Measurements from ENCODE around the gene ARPP21.
"Not testable (repeated sequence)": the region's sequence is repeated elsewhere in the genome, so short reads cannot be mapped to it uniquely, and the experiment has no call there.

ARPP21 gene

DNA sequence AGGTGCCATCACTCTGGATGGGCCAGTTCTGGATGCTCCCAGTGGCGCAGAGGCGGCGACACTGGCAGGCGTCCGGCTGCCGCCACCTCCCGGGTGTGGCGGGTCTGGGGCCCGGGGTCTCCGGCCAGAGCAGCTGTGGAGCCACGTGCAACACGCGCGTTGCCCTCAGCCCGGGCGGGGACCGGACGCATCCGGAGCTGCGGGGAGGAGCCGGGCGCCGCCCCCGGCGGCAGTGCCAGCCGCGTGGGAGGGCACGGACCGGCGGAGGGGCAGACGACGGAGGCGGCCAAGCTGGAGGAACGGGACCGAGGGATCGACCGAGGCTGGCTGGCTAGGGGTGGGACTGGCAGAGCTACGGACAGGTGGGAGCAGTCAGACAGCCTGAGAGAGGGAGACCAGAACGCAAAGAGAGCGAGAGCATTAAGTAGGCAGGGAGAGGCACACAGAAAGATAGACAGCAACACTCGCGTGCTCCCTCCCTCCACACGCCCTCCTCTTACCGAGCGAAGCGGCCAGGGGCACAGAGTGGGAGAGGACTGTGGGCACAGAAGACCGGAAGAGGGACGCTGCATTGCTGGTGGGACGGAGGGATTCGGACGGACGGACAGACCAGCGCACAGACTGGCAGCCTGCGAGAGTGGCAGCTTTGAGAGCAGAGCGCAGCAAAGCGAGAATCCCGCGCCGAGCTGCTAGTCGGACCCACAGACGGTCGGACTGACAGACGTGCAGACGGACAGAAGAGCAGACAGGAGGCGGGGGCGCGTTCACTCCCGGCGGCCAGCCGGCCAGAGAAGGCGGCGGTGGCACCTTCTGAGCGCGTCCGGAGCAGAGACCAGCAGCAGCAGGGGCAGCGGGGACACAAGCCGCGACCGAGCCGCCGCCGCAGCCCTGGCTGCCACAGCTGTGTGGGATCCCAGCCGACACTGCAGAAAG lies at the start of gene ARPP21:
Gene ARPP21 (plus strand): TSS at position 272 of the 933 bp plus-strand sequence. CDS start 42,227 bp downstream, outside the sequence.
- DNase-seq (ENCODE audit: low read depth in 2 of 2): no peak

DNA sequence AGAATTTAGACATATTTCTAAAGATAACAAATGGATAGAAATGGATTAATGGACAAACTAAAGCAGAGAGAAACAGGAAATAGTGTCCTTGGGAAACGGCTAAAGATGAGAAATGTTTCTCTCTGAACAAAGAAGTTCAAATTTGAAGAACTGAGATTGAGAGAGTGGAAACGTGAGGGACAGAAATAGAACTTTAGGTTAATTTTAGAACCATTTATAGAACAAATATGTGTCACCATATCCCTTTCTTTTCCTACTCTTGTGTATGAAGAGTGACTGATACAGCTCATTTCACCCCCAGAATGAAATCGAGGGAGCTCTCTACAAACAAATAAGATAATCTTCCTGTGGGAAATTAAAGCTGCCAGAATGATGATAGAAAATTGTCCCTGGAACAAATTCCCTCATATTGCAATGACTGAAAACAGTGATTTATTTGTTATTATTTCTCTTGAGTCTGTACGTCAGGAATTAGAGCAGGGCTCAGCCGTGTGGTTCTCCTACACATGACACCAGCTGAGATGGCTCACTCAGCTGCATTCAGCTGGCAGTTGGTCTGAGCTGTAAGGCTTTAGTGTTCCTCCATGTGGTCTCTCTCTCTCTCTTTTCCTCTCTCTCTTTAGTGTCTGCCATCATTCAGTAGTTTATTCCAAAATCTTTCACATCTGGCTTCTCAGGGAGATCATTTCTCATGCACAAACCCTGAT lies 46.6 kb upstream of the ARPP21 start:
- DNase-seq (ENCODE audit: low read depth in 2 of 2): no peak

DNA sequence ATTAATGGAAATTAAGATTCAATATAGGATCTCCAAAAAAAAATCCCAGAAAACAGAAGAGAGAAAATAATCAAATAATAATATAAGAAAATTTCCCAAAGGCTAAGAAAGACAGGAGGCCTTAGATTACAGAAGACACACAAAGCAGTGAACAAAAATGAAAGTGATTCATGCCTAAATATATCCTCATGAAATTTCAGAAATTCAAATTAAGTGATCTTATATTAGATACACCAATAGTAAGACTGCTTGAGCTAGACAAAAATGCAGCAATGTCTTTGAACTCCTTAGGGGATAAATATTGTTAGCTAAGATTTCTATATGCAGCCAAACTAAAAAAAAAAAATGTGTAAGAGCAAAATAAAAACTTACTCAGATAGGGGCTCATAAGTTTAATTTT lies 44.6 kb upstream of the ARPP21 start:
- no peak for DNase-seq (ENCODE audit: low read depth in 2 of 2)

- no peak for DNase-seq (ENCODE audit: low read depth in 2 of 2)
Observed at GRCh38 chr3:35596335-35596995, 42.9 kb upstream of the ARPP21 start.

DNA sequence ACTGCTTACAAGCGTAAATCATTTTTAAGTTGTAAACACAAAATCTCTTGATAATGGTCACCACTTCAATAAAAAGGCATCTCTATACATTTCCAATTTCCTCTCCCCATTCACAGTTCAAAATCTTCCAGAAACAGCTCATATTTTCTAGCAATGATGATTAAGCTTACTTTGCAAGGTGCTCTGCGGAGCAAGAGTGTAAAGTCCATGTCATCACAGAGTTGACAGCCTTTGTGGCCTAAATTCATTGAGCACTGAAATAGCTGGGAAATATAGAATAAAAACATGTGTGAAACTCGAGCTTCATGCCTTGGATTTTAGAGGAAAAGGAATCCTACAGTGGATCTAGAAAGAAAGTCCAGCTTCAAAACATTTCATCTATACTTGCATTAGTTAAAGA lies 41.8 kb upstream of the ARPP21 start:
- DNase-seq (ENCODE audit: low read depth in 2 of 2): no peak

- DNase-seq (ENCODE audit: low read depth in 2 of 2): no peak
Observed at GRCh38 chr3:35598804-35599203, 40.5 kb upstream of the ARPP21 start.

DNA sequence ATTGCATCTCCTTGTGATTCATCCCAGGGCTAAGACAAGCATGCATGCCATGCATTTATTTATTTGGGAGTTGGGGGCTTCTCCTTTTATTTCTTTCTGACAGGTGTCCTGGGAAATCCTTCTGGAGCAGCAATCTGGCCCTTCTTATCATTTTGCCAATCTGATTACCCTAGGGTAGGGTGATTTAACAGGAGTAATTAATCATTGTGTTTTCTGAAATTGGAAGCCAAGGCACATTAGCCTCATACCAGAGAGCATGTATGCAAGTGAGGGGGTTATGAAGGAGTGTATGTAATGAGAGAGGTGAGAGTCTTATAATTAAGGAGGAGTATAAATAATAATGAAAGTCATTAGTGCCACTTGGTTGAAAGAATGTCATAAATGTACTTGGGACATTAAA lies 37.4 kb upstream of the ARPP21 start:
- no peak for DNase-seq (ENCODE audit: low read depth in 2 of 2)

DNA sequence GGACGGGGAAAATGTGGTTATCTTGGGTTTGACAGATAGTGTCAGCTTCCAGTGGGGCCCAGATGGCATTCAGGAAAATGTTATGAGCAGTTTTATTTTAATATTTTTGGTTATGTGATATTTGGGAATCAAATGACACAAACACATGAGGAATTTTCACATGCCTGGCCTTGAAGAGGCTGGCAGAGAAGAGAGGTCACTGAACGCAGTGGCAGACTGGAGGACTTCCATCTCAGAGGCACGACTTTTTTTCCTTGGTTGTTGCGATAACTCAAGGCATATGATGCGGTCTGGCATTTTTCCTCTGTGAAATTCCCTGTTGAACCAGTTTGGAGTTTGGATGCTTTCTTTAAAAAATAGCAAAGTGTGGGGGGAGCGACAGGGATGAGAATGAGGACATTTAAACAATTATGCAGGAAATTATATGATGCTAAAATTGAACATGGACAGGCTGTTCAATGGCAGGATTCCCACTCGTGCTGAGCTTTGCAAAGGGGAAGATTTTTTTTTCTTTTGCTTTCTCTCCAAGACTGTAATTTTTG lies 36.9 kb upstream of the ARPP21 start:
- no peak for DNase-seq (ENCODE audit: low read depth in 2 of 2)

DNA sequence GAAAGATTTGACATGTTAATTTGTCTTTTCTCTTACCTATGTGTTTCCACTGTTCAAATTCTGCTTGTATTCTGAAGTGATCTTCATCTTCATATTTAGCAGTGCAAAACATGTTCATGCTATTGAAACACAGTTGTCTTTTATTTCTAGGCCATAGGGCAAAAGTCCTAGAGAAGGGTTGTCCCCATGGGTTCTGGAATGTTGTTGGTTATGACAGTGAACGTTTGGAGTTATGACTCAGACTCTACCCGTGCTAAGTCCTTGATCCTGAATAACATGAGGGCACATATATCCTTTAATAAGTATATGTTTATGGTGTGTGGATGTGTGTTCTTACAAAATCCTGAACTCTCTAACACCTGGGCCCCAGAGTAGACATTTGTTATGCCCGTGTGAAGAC lies 23.0 kb upstream of the ARPP21 start:
- no peak for DNase-seq (ENCODE audit: low read depth in 2 of 2)

DNA sequence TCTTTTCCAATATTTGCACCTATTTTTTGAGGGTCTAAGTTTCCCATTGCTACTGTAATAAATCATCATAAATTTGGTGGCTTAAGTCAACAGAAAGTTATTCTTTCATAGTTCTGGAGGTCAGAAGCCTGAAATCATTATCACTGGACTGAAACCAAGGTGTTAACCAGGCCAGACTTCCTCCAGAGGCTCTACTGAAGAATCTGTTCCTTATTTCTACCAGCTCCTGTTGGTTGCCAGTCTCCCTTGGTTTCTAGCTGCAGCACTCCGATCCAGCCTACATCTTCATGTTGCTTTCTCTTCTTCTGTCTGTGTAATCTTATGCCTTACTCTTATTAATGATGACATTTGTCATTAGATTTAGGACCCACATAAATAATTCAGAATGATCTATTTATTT lies 22.0 kb upstream of the ARPP21 start:
- DNase-seq (ENCODE audit: low read depth in 2 of 2): no peak

DNA sequence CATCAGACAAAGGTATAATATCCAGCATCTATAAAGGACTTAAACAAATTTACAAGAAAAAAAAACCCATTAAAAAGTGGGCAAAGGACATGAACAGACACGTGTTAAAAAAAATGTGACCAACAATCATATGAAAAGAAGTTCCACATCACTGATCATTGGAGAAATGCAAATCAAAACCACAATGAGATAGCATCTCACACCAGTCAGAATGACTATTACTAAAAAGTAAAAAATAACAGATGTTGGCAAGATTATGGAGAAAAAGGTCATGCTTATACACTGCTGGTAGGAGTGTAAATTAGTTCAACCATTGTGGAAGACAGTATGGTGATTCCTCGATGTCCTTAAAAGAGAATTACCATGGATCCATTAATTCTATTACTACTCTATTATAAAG lies 19.1 kb upstream of the ARPP21 start:
- DNase-seq (ENCODE audit: low read depth in 2 of 2): not testable (repeated sequence)

DNA sequence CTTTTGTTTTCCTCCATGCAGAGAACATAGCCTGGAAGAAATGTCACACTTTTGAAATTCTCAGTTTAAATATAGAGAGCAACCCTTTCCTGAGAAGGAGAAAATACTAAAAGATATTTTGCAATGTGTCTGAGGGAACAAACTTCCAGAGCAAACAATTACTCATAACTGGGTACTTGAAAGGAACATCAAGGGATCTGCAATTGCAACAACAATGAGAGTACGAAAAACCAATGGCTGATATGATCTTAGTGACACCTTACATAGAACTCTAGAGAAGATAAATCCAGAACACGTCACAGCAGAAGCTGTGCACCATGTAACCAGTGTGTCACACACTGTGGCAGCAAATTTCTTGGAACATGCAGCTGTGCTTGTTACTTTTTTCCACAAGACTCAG lies 14.6 kb upstream of the ARPP21 start:
- no peak for DNase-seq (ENCODE audit: low read depth in 2 of 2)

GRCh38 chr3:35633332-35634124 lies 5.8 kb upstream of the ARPP21 start:
- no peak for DNase-seq (ENCODE audit: low read depth in 2 of 2)

DNA sequence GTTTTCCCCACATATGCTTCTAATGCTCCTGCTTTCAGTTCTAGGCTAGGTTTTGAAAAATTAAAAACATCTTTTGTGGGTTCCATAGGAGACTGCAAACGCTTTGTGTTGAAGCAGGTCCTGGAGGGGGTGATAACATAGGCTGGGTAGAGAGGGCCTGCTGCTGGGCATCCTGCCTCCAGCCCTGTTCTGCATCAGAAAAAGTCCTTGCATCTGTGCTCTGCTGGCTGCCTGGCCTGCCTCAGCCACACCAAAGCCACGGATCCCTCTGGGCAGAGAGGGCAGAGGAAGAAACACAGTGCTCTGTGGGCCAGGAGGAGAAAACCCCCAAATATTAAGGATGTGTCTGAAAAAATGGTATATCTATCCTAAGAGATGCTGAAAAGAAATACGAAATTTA lies 3.9 kb upstream of the ARPP21 start:
- no peak for DNase-seq (ENCODE audit: low read depth in 2 of 2)

- DNase-seq (ENCODE audit: low read depth in 2 of 2): no peak
Observed at GRCh38 chr3:35635926-35636683, 3.2 kb upstream of the ARPP21 start.

- DNase-seq (ENCODE audit: low read depth in 2 of 2): no peak
Observed at GRCh38 chr3:35638251-35638979, 910 bp upstream of the ARPP21 start.

DNA sequence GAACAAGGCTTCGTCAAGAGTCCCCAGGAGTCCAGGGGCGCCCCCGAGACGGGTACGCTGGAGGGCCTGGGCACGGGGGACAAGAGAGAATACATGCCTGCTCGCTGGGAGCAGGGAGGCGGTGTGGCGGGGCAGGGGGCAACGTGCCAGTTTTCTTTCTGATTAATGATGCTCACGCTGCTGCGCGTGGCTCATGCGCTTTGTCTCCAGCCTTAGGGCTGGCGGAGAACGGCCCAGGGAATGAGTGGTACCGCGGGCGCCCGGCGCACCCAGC lies 408 bp upstream of the ARPP21 start:
- DNase-seq (ENCODE audit: low read depth in 2 of 2): no peak

GRCh38 chr3:35640190-35641165 lies 1.2 kb downstream of the ARPP21 start:
- no peak for DNase-seq (ENCODE audit: low read depth in 2 of 2)

DNA sequence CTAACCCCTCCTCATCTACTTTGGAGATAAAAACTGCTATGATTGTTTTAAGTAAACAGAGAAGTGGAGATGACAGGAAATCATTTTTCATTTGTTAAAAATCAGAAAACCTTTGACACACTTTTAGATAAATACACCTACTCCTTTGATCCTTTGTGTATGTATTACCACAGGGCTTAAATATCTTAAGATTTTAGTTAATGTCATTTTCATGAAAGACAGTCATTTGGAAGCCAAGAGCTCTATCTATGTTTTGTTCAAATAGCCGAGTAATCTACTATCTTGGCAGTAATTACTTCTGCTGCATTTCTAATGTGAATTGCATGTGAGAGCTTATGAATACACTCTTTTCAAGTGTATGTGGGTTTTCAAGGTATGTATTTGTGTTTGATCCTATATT lies 2.0 kb downstream of the ARPP21 start:
- no peak for DNase-seq (ENCODE audit: low read depth in 2 of 2)

Data from stimulated activated CD8-positive, alpha-beta memory T cell treated with anti-CD3 and anti-CD28 coated beads, Interleukin-7, amount 100 ng/mL, for 4 hours (primary cell).